Activated CD8-positive, alpha-beta memory T cell treated with anti-CD3 and anti-CD28 coated beads, Interleukin-2, amount 50 U/mL, for 4 hours (primary cell): ENCODE results near the gene PPEF2.
"Not testable (repeated sequence)": the region's sequence is repeated elsewhere in the genome, so short reads cannot be mapped to it uniquely, and the experiment has no call there.

ENCODE experiments used
- DNase-seq: peaks from one replicate; pipeline ENCODE4 v3.0.0-alpha.2; 2020

The PPEF2 gene

DNA sequence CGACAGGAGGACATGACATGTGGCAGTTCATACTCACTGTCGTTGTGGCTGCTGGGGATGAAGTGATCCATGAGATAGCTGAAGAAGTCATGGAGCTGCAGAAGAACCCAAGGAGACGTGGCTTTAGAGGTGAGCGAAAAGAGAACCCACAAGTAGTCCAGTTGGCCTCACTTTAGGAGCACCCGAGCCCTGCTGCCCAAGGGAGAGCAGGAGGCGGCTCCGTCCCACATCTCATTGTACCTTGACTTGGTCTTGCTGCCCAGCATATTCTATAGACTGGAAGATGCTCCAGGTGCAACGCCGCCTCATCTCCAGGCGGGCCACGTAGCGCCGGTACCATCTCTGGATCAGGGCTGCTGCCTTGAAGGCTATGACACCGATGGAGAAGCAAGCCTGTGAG is 10.6 kb downstream of the PPEF2 start:
- no peak for DNase-seq

- no peak for DNase-seq
Observed at GRCh38 chr4:75889537-75890199, 12.6 kb downstream of the PPEF2 start.

GRCh38 chr4:75886104-75886503 is 16.1 kb downstream of the PPEF2 start:
- DNase-seq, result no peak

DNA sequence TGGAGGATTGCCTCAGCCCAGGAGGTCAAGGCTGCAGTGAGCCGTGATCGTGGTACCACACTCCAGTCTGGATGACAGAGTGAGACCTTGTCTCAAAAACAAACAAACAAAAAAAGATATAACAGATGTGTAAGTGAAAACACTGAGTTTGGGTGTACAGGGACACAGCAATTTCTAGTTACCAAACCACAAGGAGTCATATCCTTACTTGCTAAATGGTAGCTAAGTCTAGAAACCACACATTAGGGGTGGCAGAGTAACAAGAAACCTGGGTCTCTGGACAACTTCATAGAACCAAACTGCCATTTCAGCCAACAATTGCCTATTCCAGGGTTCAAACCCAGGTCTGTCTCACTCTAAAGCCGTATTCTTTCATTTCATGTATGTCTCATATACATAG is 20.8 kb downstream of the PPEF2 start:
- DNase-seq, result no peak

GRCh38 chr4:75880278-75880677 is 22.0 kb downstream of the PPEF2 start:
- DNase-seq, result no peak

DNA sequence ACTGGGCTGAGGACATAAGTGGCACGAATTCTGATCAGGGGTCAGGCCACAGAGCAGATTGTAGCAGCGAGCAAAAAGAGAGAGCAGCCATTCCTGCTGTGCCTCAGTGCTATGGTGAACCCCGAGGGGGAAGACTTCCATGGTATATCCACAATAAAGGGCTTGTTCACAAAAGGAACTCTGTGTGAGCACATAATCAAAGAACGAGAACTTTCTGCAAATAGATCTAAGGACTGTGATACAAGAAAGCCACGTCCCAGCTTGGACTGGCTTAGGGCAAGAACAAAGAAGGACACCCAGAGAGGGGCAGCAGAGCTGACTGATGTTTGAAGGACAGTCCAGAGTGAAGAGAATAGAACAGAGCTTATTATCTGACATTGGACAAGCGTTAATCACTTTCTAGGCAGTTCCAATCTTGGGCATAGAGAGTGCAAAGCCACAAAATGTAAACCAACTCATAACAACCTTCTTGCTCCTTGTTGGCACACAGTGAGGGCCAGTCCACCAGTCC is 24.0 kb downstream of the PPEF2 start:
- DNase-seq, result no peak

- DNase-seq, result no peak
Observed at GRCh38 chr4:75876218-75876617, 26.0 kb downstream of the PPEF2 start.

GRCh38 chr4:75869100-75869499 is 33.2 kb downstream of the PPEF2 start:
- DNase-seq, result no peak

DNA sequence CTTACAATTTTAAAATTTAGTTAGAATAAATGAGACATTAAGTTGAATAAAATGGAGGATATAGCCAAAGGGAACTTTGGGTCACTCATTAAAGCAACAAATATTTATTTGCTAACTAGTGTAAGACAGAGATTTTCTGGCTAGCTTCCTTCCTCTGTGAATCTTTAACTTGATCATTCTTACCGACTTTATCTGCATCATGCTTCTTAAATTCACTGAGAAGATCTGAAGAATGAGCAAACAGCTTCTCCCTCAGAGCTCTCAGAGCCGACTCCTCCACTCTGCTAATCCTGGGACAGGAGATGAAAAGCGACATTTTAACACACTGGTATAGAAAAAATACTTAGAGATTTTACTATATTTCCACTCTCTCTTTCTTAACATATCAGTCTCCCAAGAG is 35.1 kb downstream of the PPEF2 start:
- no peak for DNase-seq

DNA sequence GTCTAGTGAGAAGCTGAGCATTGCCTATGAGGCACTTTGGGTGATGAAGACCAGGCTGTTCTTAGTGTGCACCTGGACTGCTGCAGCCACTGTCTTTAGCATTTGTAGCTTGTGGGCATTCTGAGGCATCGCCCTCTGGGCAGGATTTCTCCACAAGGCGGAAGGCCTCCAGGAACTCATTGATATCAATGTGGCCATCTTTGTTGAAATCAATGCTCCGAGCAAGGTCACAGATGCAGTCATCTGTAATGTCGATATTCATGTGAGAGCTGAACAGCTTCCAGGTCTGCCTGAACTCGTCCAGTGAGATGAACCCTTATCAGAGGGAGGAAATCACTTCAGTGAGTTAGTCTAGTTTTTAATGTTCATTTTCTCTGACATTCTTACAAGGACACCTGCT is 41.6 kb downstream of the PPEF2 start:
- DNase-seq, result no peak

DNA sequence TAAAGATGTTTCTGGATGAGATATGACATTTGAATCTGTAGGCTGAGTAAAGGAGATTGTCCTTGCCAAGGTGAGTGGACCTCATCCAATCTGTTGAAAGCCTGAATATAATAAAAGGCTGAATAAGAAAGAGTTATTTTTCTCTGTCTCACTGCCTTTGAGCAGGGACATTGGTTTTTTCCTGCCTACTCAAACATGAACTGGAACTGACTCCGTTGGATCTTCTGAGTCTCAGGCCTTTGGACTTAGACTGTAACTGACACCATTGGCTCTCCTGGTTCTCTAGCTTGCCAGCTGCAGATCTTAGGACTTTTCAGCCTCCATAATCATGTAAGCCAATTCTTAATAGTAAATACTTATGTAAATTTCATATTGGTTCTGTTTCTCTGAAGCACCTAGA is 43.5 kb downstream of the PPEF2 start:
- DNase-seq, result no peak

DNA sequence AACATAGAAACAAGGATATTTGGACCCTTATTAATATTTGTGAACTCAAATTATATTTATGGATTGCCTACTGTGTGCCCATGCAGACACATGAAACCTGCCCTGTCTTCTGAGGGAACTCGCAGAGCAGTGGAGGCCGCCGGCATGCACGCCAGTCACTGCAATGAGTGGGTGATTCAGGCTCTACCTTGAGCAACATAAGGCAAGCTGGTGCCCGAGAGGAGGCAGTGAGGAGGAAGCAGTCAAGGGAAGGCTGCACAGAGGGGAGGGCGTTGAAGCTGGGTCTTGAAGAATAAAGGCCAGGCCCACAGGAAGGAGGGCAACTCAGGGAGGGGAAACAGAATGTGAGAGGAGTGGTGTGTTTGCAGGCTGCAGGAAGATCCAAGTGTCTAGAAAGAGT is 52.8 kb downstream of the PPEF2 start:
- DNase-seq, result no peak

GRCh38 chr4:75848891-75849290 is 53.4 kb downstream of the PPEF2 start:
- no peak for DNase-seq

DNA sequence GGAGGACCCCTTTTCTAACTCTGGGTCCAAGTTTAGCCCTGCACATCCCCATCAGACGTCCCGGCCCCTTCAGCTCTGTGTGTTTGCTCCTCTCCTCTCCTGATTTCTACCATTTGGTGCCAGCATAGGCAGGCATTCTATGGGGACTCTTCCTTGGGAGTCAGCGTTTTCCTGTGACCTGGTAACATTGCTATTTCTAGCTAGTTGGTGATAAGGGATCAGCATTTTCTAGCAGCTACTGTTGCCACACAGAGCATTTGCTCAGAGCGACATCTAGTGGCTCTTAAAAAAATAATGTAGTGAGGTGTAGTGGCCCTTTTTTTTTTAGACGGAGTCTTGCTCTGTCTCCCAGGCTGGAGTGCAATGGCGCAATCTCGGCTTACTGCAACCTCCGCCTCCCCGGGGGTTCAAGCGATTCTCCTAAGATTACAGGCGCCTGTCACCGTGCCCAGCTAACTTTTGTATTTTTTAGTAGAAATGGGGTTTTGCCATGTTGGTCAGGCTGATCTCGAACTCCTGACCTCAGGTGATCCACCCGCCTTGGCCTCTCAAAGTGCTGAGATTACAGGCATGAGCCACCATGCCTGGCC is 54.0 kb downstream of the PPEF2 start:
- DNase-seq, result not testable (repeated sequence)

DNA sequence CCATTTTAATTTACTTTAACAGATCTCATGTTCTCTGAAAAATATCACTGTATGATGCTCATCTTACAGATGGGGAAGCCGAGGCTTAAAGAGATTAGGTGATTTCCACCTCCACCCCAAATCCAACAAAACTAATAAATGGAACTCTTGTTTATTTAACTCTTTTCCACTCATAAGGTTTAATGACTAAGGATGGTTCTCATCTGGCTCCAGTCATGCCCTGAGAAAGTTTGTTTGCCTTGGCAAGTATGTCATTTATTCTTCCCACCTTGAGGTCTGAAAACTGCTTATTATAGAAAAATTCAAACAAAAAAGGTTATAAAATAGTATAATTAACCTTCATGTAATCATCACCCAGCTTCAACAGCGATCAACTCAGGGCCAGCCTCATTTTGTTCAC is 56.3 kb downstream of the PPEF2 start:
- no peak for DNase-seq

- no peak for DNase-seq
Observed at GRCh38 chr4:75844151-75844662, 58.0 kb downstream of the PPEF2 start.

DNA sequence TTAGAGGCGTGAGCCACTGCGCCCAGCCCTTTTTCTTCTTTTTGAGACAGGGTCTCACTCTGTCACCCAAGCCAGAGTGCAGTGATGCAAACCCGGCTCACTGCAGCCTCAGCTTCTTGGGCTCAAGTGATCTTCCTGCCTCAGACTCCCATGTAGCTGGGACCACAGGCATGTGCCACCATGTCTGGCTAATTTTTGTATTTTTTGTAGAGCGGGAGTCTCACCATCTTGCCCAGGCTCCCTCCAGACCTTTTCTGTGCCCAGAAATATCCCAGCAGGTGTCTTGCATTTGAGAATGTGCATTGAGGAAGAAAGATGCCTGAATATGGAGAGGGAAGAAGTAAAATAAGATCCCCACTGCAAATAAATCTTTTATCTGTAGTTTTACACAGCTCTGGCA is 58.7 kb downstream of the PPEF2 start:
- no peak for DNase-seq

- DNase-seq, result no peak
Observed at GRCh38 chr4:75841641-75842520, 60.4 kb downstream of the PPEF2 start.

GRCh38 chr4:75834772-75835154 is 67.5 kb downstream of the PPEF2 start:
- DNase-seq, result no peak

DNA sequence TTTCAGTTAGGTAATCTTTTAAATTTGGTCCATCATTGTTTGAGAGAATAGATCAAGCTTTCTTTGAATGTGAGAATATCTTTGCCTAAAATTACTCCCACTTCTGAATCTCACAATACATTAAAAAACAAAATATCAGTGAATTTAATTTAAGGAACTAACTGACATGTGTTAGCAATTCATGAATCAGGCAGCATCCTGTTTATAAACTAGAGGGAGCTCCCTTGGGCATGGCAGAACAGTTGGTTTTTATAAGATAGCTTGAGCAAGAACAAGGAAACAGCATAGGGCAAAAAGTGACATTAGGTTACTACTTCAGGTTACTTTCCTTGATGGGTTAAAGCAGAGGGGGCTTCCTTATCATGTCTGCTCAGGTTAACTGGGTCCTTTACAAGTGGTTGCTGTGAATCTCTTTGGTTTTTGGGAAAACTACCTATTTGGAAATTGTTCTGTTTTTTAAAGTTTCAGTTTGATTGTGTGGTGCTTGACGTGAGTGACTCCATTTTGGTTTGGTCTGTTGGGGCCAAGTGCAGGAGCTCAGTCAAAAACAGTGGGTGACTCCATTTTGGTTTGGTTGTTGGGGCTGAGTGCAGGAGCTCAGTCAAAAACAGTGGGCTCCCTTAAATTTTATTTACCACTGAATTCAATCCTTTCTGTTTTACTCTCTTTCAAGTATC is 68.0 kb downstream of the PPEF2 start:
- DNase-seq, result no peak

DNA sequence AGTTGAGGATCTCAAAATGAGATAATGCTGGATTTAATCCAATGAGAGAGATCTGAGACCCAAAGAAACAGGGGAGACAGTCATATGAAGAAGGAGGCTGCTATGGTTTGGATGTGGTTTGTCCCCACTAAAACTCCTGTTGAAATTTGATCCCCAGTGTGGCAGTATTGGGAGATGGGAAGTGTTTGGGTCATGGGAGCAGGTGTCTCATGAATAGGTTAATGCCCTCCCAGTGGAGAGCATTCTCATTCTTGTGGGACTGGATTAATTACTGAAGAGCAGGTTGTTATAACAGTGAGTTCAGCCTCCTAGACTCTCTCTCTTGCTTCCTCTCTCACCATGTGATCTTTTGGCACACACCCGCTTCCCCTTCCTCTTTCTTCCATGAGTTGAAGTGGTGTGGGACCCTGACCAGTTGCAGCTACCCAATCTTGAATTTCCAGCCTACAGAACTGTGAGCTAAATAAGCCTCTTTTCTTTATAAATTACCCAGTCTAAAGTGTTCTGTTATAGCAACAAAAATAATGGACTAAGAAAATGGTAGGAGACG is 70.3 kb downstream of the PPEF2 start:
- no peak for DNase-seq

DNA sequence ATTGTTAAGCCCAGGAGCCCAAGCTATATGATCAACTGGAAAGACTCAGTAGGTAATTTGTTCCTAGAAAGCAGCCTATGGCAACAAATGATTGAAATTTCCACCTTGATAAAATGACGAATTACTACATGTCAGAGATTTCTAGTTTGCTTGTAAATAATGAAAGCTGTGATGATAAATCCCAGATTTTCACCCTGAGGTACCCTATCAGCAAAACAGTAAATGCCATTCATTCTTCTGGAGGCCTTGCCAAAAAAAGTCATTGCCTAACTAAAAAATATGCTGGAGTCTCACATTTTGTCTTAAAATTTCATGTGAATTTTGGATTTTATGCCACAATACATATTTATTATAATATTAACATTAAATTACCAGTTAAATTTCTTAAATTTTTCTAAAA is 71.3 kb downstream of the PPEF2 start:
- DNase-seq, result no peak

- DNase-seq, result no peak
Observed at GRCh38 chr4:75823812-75824211, 78.4 kb downstream of the PPEF2 start.
